A549 (cell line): ENCODE data around the gene CACNG7. TPM values are rescaled to one million over a fixed set of nuclear protein-coding genes. Genes with fewer than 3 reads are reported as not detected.

Source experiments
- ATAC-seq, 2 experiments: fragments of 200-7000 bp in 1 of 2; fragments of >200 bp in 1 of 2; cut with Nextera tagmentation in 1 of 2; cut with Tn5 transposase in 1 of 2; 3 replicates each; pipeline versions ENCODE4 v1.8.0 to v1.9.1; 2018 to 2020; ENCODE audit warnings: mild to moderate bottlenecking in 1 of 2, moderate library complexity in 1 of 2
- CTCF ChIA-PET: fragments of 300-600 bp; sonication (Branson Sonifier 250); formaldehyde crosslinking; extraction: SDS; loops from one replicate; lab custom pipeline; 2021; ENCODE audit warnings: antibody characterized with exemption, inconsistent platforms; lab: Yijun Ruan, JAX
- POLR2A ChIA-PET: fragments of 350-600 bp; formaldehyde crosslinking; extraction: SDS; loops from one replicate; lab custom pipeline; 2021; ENCODE audit warnings: antibody characterized with exemption, inconsistent platforms; lab: Yijun Ruan, JAX
- DNase-seq, 2 experiments: peaks; one replicate each; pipeline versions ENCODE4 v3.0.0 to v3.0.0-alpha.2; 2011 to 2016; ENCODE audit warnings: low read depth in 1 of 2, low spot score in 1 of 2
- FAIRE-seq: peaks from 2 replicates; lab custom pipeline; 2011; peaks lifted over from hg19 to GRCh38; lab: Jason Lieb, UNC
- H3K27ac ChIP-seq, 2 experiments: fragments of >200 bp; sonication (Bioruptor Twin); formaldehyde crosslinking; 3 replicates each; pipeline ENCODE4 v1.5.1; 2016 to 2017
- H3K4me1 ChIP-seq: fragments of >200 bp; sonication (Bioruptor Twin); formaldehyde crosslinking; 3 replicates; pipeline ENCODE4 v1.6.1; 2016
- H3K4me2 ChIP-seq: fragments of >200 bp; sonication (Bioruptor Twin); formaldehyde crosslinking; 3 replicates; pipeline ENCODE4 v1.6.1; 2016
- H3K4me3 ChIP-seq: fragments of >200 bp; sonication (Bioruptor Twin); formaldehyde crosslinking; 3 replicates; pipeline ENCODE4 v1.5.1; 2016
- H3K9me3 ChIP-seq: fragments of >200 bp; sonication (Bioruptor Twin); formaldehyde crosslinking; 3 replicates; pipeline ENCODE4 v1.6.1; 2016
- CEBPB ChIP-seq, 2 experiments: fragments of >200 bp in 1 of 2; sonication (Bioruptor Twin) in 1 of 2; formaldehyde crosslinking in 1 of 2; IDR thresholded peaks; 2 replicates each; pipeline ENCODE4 v1.6.1; 2012 to 2016
- EP300 ChIP-seq, 2 experiments: fragments of >200 bp; sonication (Bioruptor Twin); formaldehyde crosslinking; IDR thresholded peaks; 2 replicates in 1 of 2; 3 replicates in 1 of 2; pipeline ENCODE4 v1.6.1; 2016 to 2017
- ESRRA ChIP-seq: fragments of 150-350 bp; IDR thresholded peaks from 2 replicates; pipeline ENCODE4 v1.6.1; 2014; ENCODE audit warnings: mild to moderate bottlenecking, low read length, borderline replicate concordance
- FOSB ChIP-seq: fragments of 250-450 bp; sonication (Bioruptor Pico); IDR thresholded peaks from 2 replicates; pipeline ENCODE4 v1.5.0; 2020; ENCODE audit warnings: mild to moderate bottlenecking, moderate library complexity
- GATA3 ChIP-seq: IDR thresholded peaks from 2 replicates; pipeline ENCODE4 v1.6.1; 2012; ENCODE audit warnings: borderline replicate concordance
- HOXA7 ChIP-seq: fragments of 250-450 bp; sonication (Bioruptor Pico); IDR thresholded peaks from 2 replicates; pipeline ENCODE4 v1.5.0; 2020; ENCODE audit warnings: mild to moderate bottlenecking, moderate library complexity
- HOXB5 ChIP-seq: fragments of 250-450 bp; sonication (Bioruptor Pico); IDR thresholded peaks from 2 replicates; pipeline ENCODE4 v1.5.0; 2020; ENCODE audit warnings: mild to moderate bottlenecking, moderate library complexity
- KDM1A ChIP-seq: fragments of 200-600 bp; sonication (generic); IDR thresholded peaks from 2 replicates; pipeline ENCODE4 v1.6.1; 2016; ENCODE audit warnings: low read depth, mild to moderate bottlenecking
- KDM5A ChIP-seq: fragments of 200-600 bp; sonication (generic); IDR thresholded peaks from 2 replicates; pipeline ENCODE4 v1.6.1; 2016; ENCODE audit warnings: antibody characterized with exemption, mild to moderate bottlenecking
- MAZ ChIP-seq: fragments of 150-350 bp; IDR thresholded peaks from 2 replicates; pipeline ENCODE4 v1.6.1; 2014; ENCODE audit warnings: antibody characterized with exemption, low read depth, low read length, borderline replicate concordance
- MYC ChIP-seq: IDR thresholded peaks from 2 replicates; pipeline ENCODE4 v1.6.1; 2012; ENCODE audit warnings: mild to moderate bottlenecking, inconsistent platforms, low read length, improper control_type of control experiment, borderline replicate concordance
- NFE2L2 ChIP-seq: fragments of 150-350 bp; conservative IDR thresholded peaks from 2 replicates; pipeline ENCODE4 v1.6.1; 2014; ENCODE audit warnings: low read length
- NPAS2 ChIP-seq: fragments of 250-450 bp; sonication (Bioruptor Pico); IDR thresholded peaks from 2 replicates; pipeline ENCODE4 v1.8.0; 2022; ENCODE audit warnings: mild to moderate bottlenecking, moderate library complexity, borderline replicate concordance
- NR3C1 ChIP-seq: fragments of >200 bp; sonication (Bioruptor Twin); formaldehyde crosslinking; IDR thresholded peaks from 3 replicates; pipeline ENCODE4 v1.6.1; 2017
- POLR2A ChIP-seq: IDR thresholded peaks from 2 replicates; pipeline ENCODE4 v1.6.1; 2012; ENCODE audit warnings: mild to moderate bottlenecking, low read length
- RCOR1 ChIP-seq: fragments of 150-350 bp; IDR thresholded peaks from 2 replicates; pipeline ENCODE4 v1.6.1; 2014; ENCODE audit warnings: antibody characterized with exemption, low read length, low read depth
- RNF2 ChIP-seq: fragments of 200-600 bp; sonication (generic); IDR thresholded peaks from 2 replicates; pipeline ENCODE4 v1.6.1; 2016; ENCODE audit warnings: low read depth, mild to moderate bottlenecking, antibody characterized with exemption, moderate library complexity, borderline replicate concordance
- SMC3 ChIP-seq: fragments of >200 bp; sonication (Bioruptor Twin); formaldehyde crosslinking; IDR thresholded peaks from 3 replicates; pipeline ENCODE4 v1.6.1; 2018; ENCODE audit warnings: inconsistent platforms
- TFCP2L1 ChIP-seq: fragments of 250-450 bp; sonication (Bioruptor Pico); IDR thresholded peaks from 2 replicates; pipeline ENCODE4 v1.5.0; 2021; ENCODE audit warnings: mild to moderate bottlenecking
- TP53 ChIP-seq: fragments of 250-450 bp; sonication (Bioruptor Pico); IDR thresholded peaks from 2 replicates; pipeline ENCODE4 v1.5.0; 2021; ENCODE audit warnings: mild to moderate bottlenecking, moderate library complexity
- ZFP36 ChIP-seq: fragments of 450-650 bp; IDR thresholded peaks from 2 replicates; pipeline ENCODE4 v1.6.1; 2014; ENCODE audit warnings: borderline replicate concordance; ENCODE audit not compliant: partially characterized antibody
- ZSCAN20 ChIP-seq: fragments of 250-450 bp; sonication (Bioruptor Pico); IDR thresholded peaks from 2 replicates; pipeline ENCODE4 v1.8.0; 2022; ENCODE audit warnings: mild to moderate bottlenecking, moderate library complexity
- WGBS: methylation state at CpG from one replicate; pipeline ENCODE4 v1.1.6; 2017; ENCODE audit errors: missing lambda C conversion rate; 5-methylcytosine and 5-hydroxymethylcytosine counted together
- polyA plus RNA-seq, 4 experiments: library from polyadenylated mRNA; depleted of rRNA in 3 of 4; stranded (reverse); fragments of >200 nt; fragmentation: RNase III in 1 of 4; extraction: RNeasy Plus Mini Kit Qiagen cat#74134 plus additional on column Dnase treatment in 1 of 4; gene quantifications; 2 replicates in 3 of 4; 3 replicates in 1 of 4; pipeline ENCODE4 v1.2.3, GENCODE V29; 2011 to 2017
- TF ChIP-seq, protein P1 (sequence below): fragments of >200 bp; sonication (Bioruptor Twin); formaldehyde crosslinking; IDR thresholded peaks from 3 replicates; pipeline ENCODE4 v1.5.1; 2016
- TF ChIP-seq, protein P2 (sequence below): fragments of 200-600 bp; sonication (generic); IDR thresholded peaks from 2 replicates; pipeline ENCODE4 v1.6.1; 2016; ENCODE audit warnings: antibody characterized with exemption, mild to moderate bottlenecking, moderate library complexity
- TF ChIP-seq, protein P3 (sequence below): fragments of 250-450 bp; sonication (Bioruptor Pico); IDR thresholded peaks from 2 replicates; pipeline ENCODE4 v1.5.0; 2021; ENCODE audit warnings: mild to moderate bottlenecking, moderate library complexity, borderline replicate concordance

The CACNG7 gene
- polyA plus RNA-seq, 2 of the 4 experiments (the other 2 are of a cell fraction), result 7.6 to 11.5 TPM

DNA sequence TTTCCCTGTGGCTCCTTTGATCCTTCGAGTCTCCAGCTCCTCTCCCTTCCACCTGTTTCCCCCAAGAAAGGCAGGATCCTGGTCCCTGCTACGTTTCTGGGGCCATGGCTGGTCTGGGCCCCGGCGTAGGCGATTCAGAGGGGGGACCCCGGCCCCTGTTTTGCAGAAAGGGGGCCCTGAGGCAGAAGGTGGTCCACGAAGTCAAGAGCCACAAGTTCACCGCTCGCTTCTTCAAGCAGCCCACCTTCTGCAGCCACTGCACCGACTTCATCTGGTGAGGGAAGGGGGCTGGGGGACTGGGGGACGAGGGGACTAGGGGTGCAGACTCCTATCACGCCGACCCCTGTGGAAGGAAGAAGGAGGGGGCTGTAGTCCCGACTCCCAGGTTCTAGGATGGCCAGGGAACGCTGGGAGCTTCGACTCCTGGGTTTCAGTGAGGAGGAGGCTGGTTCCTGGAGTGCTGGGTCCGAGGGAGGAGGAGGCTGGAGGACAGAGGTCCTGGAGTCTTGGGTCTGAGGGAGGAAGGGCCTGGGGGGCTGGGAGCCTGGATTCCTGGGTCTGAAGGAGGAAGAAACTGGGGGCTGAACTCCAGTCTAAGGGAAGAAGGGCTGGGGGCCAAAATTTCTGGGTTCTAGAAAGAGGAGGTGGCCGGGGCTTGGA, 26.6 kb upstream of the CACNG7 start:
- POLR2A ChIA-PET, result interaction anchor here (0.6 to 1.4 kb wide), 2 partner anchors 15 to 362 kb away, joined by 5 to 10 read pairs; partner anchors contain the start of gene MYADM
- peak overlapping the region; percentile 77 for H3K4me2 ChIP-seq
- no peaks in the 10 kb centered on the region for H3K9me3 ChIP-seq
- WGBS, result 37% methylated on average over 18 of the region's 18 CpGs
- H3K4me1 ChIP-seq, result peaks cover 21% of the 10 kb centered on the region
- DNase-seq (no peak), FAIRE-seq (no peak)
- CTCF ChIA-PET, result interaction anchor here (0.7 to 11.6 kb wide), 24 partner anchors 9 to 156 kb away, joined by 3 to 88 read pairs (median 8); partner anchors contain the start of gene MYADM
- H3K4me3 ChIP-seq, result peak overlapping the region; percentile 51
- H3K27ac ChIP-seq, result peak overlapping the region; percentile 64 to 78
- TF ChIP-seq ZFP36, result no peak
- TF ChIP-seq RNF2, result no peak
- TF ChIP-seq FOSB (CRISPR knock-in tag), result no peak
- no peak for TF ChIP-seq ZSCAN20 (CRISPR knock-in tag)
- TF ChIP-seq, protein P1, sequence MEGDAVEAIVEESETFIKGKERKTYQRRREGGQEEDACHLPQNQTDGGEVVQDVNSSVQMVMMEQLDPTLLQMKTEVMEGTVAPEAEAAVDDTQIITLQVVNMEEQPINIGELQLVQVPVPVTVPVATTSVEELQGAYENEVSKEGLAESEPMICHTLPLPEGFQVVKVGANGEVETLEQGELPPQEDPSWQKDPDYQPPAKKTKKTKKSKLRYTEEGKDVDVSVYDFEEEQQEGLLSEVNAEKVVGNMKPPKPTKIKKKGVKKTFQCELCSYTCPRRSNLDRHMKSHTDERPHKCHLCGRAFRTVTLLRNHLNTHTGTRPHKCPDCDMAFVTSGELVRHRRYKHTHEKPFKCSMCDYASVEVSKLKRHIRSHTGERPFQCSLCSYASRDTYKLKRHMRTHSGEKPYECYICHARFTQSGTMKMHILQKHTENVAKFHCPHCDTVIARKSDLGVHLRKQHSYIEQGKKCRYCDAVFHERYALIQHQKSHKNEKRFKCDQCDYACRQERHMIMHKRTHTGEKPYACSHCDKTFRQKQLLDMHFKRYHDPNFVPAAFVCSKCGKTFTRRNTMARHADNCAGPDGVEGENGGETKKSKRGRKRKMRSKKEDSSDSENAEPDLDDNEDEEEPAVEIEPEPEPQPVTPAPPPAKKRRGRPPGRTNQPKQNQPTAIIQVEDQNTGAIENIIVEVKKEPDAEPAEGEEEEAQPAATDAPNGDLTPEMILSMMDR, result no peak
- TF ChIP-seq HOXA7 (CRISPR knock-in tag), result no peak
- TF ChIP-seq HOXB5 (CRISPR knock-in tag), result no peak
- no peak for TF ChIP-seq MAZ
- no peak for TF ChIP-seq TP53
- TF ChIP-seq KDM1A, result no peak
- TF ChIP-seq, protein P2, sequence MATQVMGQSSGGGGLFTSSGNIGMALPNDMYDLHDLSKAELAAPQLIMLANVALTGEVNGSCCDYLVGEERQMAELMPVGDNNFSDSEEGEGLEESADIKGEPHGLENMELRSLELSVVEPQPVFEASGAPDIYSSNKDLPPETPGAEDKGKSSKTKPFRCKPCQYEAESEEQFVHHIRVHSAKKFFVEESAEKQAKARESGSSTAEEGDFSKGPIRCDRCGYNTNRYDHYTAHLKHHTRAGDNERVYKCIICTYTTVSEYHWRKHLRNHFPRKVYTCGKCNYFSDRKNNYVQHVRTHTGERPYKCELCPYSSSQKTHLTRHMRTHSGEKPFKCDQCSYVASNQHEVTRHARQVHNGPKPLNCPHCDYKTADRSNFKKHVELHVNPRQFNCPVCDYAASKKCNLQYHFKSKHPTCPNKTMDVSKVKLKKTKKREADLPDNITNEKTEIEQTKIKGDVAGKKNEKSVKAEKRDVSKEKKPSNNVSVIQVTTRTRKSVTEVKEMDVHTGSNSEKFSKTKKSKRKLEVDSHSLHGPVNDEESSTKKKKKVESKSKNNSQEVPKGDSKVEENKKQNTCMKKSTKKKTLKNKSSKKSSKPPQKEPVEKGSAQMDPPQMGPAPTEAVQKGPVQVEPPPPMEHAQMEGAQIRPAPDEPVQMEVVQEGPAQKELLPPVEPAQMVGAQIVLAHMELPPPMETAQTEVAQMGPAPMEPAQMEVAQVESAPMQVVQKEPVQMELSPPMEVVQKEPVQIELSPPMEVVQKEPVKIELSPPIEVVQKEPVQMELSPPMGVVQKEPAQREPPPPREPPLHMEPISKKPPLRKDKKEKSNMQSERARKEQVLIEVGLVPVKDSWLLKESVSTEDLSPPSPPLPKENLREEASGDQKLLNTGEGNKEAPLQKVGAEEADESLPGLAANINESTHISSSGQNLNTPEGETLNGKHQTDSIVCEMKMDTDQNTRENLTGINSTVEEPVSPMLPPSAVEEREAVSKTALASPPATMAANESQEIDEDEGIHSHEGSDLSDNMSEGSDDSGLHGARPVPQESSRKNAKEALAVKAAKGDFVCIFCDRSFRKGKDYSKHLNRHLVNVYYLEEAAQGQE, result no peak
- TF ChIP-seq, all 56 proteins: peak for 0
- no peak for ATAC-seq

DNA sequence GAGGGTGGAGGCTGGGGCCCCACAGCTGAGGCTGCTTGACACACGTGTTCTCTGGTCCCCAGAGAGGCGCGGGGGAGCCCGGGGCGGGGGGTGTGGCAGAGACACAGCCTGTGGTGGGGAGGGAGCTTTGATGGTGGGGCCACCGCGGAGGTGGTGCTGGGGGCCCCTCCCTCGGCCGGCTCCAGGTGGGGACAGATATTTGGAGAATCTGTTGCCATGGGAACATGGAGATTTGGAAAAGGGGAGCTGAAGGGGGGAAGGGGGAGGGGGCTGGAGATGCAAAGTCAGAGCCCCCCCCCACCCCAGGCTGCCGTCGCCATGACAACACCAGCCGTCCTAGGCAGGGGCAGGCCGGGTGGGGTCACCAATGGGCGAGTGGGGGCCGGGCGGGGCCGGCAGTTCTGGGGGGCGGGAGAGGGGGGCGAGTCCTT, 25.8 kb upstream of the CACNG7 start:
- 61% methylated on average over 7 of the region's 19 CpGs for WGBS
- peaks cover 21% of the 10 kb centered on the region for H3K4me1 ChIP-seq
- no peaks in the 10 kb centered on the region for H3K9me3 ChIP-seq
- no peak overlapping the region for H3K4me3 ChIP-seq
- CTCF ChIA-PET, result interaction anchor here (0.8 to 11.6 kb wide), 15 partner anchors 12 to 156 kb away, joined by 3 to 88 read pairs (median 9); partner anchors contain the start of gene MYADM
- TF ChIP-seq, protein P3, sequence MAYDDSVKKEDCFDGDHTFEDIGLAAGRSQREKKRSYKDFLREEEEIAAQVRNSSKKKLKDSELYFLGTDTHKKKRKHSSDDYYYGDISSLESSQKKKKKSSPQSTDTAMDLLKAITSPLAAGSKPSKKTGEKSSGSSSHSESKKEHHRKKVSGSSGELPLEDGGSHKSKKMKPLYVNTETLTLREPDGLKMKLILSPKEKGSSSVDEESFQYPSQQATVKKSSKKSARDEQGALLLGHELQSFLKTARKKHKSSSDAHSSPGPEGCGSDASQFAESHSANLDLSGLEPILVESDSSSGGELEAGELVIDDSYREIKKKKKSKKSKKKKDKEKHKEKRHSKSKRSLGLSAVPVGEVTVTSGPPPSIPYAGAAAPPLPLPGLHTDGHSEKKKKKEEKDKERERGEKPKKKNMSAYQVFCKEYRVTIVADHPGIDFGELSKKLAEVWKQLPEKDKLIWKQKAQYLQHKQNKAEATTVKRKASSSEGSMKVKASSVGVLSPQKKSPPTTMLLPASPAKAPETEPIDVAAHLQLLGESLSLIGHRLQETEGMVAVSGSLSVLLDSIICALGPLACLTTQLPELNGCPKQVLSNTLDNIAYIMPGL (CRISPR knock-in tag), result no peak
- no peak for TF ChIP-seq POLR2A
- TF ChIP-seq, protein P1, result no peak
- TF ChIP-seq SMC3, result no peak
- TF ChIP-seq EP300 (IDR thresholded peaks at IDR 0.05), result no peak
- TF ChIP-seq KDM1A, result no peak
- no peak for TF ChIP-seq GATA3
- TF ChIP-seq NR3C1, result no peak
- no peak for TF ChIP-seq KDM5A
- no peak for TF ChIP-seq HOXA7 (CRISPR knock-in tag)
- no peak for TF ChIP-seq RCOR1
- no peak for TF ChIP-seq CEBPB (IDR thresholded peaks at IDR 0.05)
- no peak for TF ChIP-seq NPAS2
- TF ChIP-seq NFE2L2, result no peak
- TF ChIP-seq ESRRA, result no peak
- no peak for TF ChIP-seq TFCP2L1 (CRISPR knock-in tag)
- no peak for TF ChIP-seq MYC
- ATAC-seq (no peak), DNase-seq (no peak), FAIRE-seq (no peak)
- H3K27ac ChIP-seq, result peak overlapping the region in 1 of 2 experiments; percentile 78; a peak in 3 of 6 replicates
- peak overlapping the region; percentile 77; the same call in 2 of the 3 replicates for H3K4me2 ChIP-seq
- POLR2A ChIA-PET, result interaction anchor here (0.6 kb wide), 1 partner anchor 362 kb away, joined by 5 read pairs; no protein-coding TSS in a partner anchor
